GM20431 (cell line): ENCODE results near the gene GOLGA8A.
"Not testable (repeated sequence)": the region's sequence is repeated elsewhere in the genome, so short reads cannot be mapped to it uniquely, and the experiment has no call there.

Experiments used
- in situ Hi-C: fragments of 300-500 bp; cut with MseI, MboI; formaldehyde crosslinking; loops from one replicate; pipeline ENCODE4 v1.15.0; 2020; ENCODE audit warnings: low sequenced_read_pairs; ENCODE audit not compliant: unreplicated experiment

GOLGA8A gene

DNA sequence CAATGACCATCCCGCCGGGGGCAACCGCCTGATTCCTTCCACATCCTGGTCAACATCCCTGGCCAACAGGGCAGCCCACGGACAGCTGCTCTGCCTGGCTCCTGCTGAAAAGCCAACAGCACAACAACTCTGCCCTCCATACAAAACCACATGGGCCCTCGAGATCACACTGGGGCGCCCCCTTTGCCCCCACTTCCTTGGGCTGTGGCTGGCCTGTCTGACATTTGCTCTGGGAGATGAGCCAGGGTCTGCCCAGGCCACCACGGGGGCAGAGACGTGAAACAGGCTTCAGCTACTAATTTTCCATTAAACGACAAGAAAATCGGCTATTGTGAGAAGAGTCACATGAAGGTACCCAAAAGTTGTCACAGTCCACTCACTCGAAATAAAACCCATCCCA lies 16.7 kb downstream of the GOLGA8A start:
- in situ Hi-C loops: not testable (repeated sequence)

DNA sequence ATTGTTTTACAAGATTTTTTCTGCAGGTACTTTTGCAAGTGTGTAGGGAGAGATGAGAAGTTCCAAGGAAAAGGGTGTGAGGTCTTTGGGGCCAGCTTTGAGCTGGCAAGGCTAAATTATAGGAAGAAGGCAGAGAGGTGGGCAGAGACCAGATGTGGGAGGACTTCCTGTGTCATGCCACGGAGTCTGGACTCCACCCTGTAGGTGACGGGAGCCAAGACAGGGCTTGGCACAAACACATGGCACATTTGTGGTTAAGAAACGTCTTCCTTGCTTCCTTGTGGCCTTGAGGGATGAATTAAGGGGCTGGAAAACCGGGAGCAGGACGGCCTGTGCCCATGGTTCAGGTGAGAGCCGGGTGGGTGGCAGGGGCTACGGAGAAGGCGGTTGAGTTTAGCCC lies 19.2 kb downstream of the GOLGA8A start:
- in situ Hi-C loops: not testable (repeated sequence)

DNA sequence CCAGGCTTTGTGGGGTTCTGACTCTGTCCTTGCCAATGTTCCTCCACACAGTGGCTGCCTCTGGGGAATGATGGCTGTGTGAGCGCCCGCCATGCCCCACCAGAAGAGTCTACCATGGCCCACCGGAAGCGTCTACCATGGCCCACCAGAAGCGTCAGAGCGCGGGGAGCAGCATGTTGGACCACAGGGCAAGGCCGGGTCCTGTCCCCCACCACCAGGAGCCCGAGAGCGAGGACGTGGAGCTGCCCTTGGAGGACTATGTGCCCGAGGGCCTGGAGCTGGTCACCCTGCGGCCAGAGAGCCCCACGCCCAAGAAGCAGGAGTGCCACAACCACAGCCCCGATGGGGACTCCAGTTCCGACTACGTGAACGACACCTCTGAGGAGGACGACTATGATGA lies 28.1 kb downstream of the GOLGA8A start:
- in situ Hi-C loops: not testable (repeated sequence)

DNA sequence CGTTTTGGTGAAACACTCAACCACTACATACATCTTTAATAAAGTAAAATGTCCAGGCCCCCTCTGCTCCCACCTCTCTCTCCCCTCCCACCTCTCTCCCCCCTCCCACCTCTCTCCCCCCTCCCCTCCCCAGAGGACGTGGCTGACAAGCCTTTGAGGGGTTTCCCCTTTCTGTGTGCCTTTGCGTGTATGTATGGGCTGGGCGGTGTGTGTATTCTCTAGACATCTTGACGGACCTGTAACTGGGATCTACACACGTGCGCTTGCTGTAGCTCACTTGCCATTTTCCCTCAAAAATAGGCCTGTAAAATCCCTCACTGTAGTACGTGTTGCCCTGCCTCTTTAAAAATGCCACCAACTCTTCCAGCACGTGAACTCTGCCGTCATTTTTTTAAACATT lies 28.6 kb downstream of the GOLGA8A start:
- in situ Hi-C loops: not testable (repeated sequence)

- in situ Hi-C loops: not testable (repeated sequence)
Observed at GRCh38 chr15:34403899-34404298, 33.7 kb downstream of the GOLGA8A start.

DNA sequence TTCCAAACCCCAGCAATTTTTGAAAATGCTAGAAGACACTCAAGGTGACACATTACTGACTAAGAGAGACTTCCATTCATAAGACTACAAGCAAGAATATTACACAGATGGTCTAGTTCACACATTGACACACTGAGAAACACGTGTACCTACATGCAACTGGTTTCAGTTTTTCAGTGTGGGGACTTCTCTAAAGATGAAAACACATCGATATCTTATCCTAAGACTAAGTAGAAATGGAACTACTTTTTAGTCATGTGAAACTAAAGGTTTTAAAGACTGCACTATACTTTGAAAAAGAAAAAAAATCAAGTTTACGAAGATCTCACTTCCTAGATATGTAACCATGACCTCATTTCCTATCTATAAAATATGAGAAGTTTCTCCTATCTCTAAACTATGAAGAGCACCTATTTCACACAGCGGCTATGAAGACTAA lies 34.4 kb downstream of the GOLGA8A start:
- in situ Hi-C loops: not testable (repeated sequence)

DNA sequence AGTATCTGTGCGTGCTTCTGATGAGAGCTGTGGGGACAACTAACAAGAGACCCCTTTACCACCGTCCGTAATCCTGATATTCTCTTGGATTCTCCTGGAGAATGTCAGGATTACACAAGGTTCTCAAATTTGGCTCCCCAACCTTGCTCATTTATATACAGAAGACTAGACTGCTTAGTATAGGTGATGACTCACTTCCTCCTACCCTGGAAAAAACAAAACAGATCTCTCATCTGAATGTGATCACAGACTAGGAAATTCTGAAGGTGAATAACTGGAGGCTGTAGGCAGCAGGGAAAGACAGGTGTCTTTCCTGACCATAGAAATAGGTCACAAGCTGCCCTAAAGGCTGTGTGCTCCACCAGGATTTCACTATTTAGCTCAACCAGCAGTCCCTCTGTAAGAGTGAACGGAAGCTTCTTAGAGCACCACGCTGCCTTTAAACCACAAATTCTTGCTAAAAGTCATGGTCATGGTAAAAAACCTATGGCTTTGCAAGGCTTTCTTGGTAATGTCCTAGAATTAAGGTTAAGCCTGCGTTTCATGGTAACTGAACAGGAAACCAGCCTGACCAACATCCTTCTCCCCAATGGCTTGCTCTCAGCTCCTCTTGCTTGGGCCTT lies 39.9 kb downstream of the GOLGA8A start:
- in situ Hi-C loops: not testable (repeated sequence)

- in situ Hi-C loops: not testable (repeated sequence)
Observed at GRCh38 chr15:34392981-34393380, 44.6 kb downstream of the GOLGA8A start.

DNA sequence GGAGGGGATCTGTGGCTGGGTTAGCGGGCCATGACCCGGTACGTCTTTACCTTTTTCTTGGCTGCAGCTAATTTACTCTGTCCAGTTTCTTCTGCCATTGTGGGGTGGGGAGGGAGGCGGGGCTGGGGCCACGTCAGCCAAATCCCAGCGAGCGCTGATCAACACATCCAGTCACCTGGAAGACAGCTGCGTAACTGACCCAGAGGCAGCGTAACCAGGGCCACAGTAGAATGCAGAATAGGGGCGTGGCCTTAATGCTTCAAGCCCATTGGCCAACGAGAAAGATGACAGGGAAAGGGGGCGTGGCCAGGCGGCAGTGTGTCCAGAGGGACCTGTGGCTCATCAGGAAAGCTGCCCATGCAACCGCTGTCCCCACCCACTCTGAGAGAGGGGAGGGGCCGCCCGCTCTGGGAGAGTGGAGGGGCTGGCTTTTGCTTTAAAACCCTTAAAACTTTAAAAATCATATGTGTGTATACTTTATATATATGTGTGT lies 48.0 kb downstream of the GOLGA8A start:
- in situ Hi-C loops: not testable (repeated sequence)
